SK-N-SH (cell line): Measurements from ENCODE around the gene TOX4.
"Not testable (repeated sequence)": the region's sequence is repeated elsewhere in the genome, so short reads cannot be mapped to it uniquely, and the experiment has no call there.

Source experiments
- ELF1 ChIP-seq: IDR thresholded peaks from 2 replicates; pipeline ENCODE4 v1.4.0; 2012
- FOXM1 ChIP-seq: IDR thresholded peaks from 2 replicates; pipeline ENCODE4 v1.4.0; 2012; ENCODE audit warnings: low read depth, mild to moderate bottlenecking

GRCh38 chr14:21544588-21544987 is 67.6 kb downstream of the TOX4 start:
- TF ChIP-seq FOXM1, ELF1: not testable (repeated sequence)
